ENCODE results near the gene MLN. TPM values are rescaled to one million over a fixed set of nuclear protein-coding genes. Genes with fewer than 3 reads are reported as not detected.

The MLN gene
- total RNA-seq, 1 experiment from 2014 or later: not detected

GRCh38 chr6:33813990-33814985, 10.5 kb upstream of the MLN start:
- WGBS (ENCODE audit: extremely low coverage, insufficient read length, low lambda C conversion rate): no CpG with 5 or more reads among the region's 19 CpGs
- H3K4me1 Mint-ChIP-seq: peaks cover 70 to 85% of the 10 kb centered on the region in 2 experiments
- H3K4me2 ChIP-seq (ENCODE audit: insufficient read depth, insufficient read length, low read length): no peak overlapping the region

More at GRCh38 chr6:33813990-33814985, 10.5 kb upstream of the MLN start:
- no peaks in the 10 kb centered on the region for H3K79me1 ChIP-seq (ENCODE audit: insufficient read depth, low read depth, low read length, poor library complexity, severe bottlenecking)
- H4K20me1 ChIP-seq (ENCODE audit: control insufficient read depth, insufficient read depth, insufficient read length): no peaks in the 10 kb centered on the region
- no peak overlapping the region for H3K27ac ChIP-seq (ENCODE audit: insufficient read length, low read depth, low read length)
- H3K23ac ChIP-seq (ENCODE audit: insufficient read length, low read depth, low read length): no peak overlapping the region
- H3K9me3 Mint-ChIP-seq: no peaks in the 10 kb centered on the region; a peak in 2 of 5 replicates
- no peaks in the 10 kb centered on the region; the same call in 1 of the 2 replicates for H3K27me3 Mint-ChIP-seq (ENCODE audit: low read depth)
- no peak overlapping the region for H3K56ac ChIP-seq (ENCODE audit: insufficient read length, low read depth, low read length)
- H3K27me3 ChIP-seq (ENCODE audit: insufficient read depth, low read length): no peaks in the 10 kb centered on the region
- H3K18ac ChIP-seq (ENCODE audit: insufficient read length, low read depth, low read length): no peak overlapping the region
- H3K14ac ChIP-seq (ENCODE audit: insufficient read depth, low read length): no peak overlapping the region
- 0 out of 3 replicates have a peak, but pooled peaks have one; percentile 13 for TF ChIP-seq CTCF (conservative IDR thresholded peaks at IDR 0.05)
- H2BK20ac ChIP-seq (ENCODE audit: low read depth, low read length, poor library complexity, severe bottlenecking): no peak overlapping the region
- no peaks in the 10 kb centered on the region for H3K9me3 ChIP-seq (ENCODE audit: control insufficient read depth, low read depth, low read length)
- no peak overlapping the region for H3K9ac ChIP-seq (ENCODE audit: extremely low read depth, insufficient read length, low read length)
- H3K4me3 Mint-ChIP-seq: no peak overlapping the region
- no peak for DNase-seq
- no peak overlapping the region for H4K5ac ChIP-seq (ENCODE audit: insufficient read length, low read depth, low read length)
- H3K4me1 ChIP-seq (ENCODE audit: insufficient read depth, low read length): peaks cover 13% of the 10 kb centered on the region; the same call in 1 of the 2 replicates
- H2BK5ac ChIP-seq (ENCODE audit: insufficient read length, low read length): no peak overlapping the region
- H3K36me3 Mint-ChIP-seq (ENCODE audit: insufficient read depth in 1 of 3, low read depth in 3 of 3): no peaks in the 10 kb centered on the region
- no peak overlapping the region for H4K91ac ChIP-seq (ENCODE audit: insufficient read length, low read depth, low read length)
- no peak overlapping the region for H4K8ac ChIP-seq (replicated peaks; ENCODE audit: insufficient read length, low read depth, low read length)
- no peaks in the 10 kb centered on the region for H3K79me2 ChIP-seq (ENCODE audit: insufficient read depth, low read length)
- H2BK120ac ChIP-seq (ENCODE audit: low read depth, low read length, poor library complexity, severe bottlenecking): no peak overlapping the region
- H2BK15ac ChIP-seq (ENCODE audit: low read depth, low read length): no peak overlapping the region
- no peak overlapping the region for H2AK5ac ChIP-seq (ENCODE audit: insufficient read length, low read length)
- no peak overlapping the region for H2BK12ac ChIP-seq (ENCODE audit: insufficient read length, low read depth, low read length)
- no peak overlapping the region for H3T11ph ChIP-seq (ENCODE audit: low read length)
- no peak overlapping the region for H2AFZ ChIP-seq (ENCODE audit: low read length)
- H3K23me2 ChIP-seq (ENCODE audit: insufficient read length, low read depth, low read length, poor library complexity, severe bottlenecking): no peaks in the 10 kb centered on the region
- no peak overlapping the region for H3K4ac ChIP-seq (ENCODE audit: low read depth, low read length)
- peak overlapping the region in 2 of 3 experiments; percentile 94 to 95; a peak in 4 of 7 replicates for H3K27ac Mint-ChIP-seq

Measured in H9 (cell line).